ENCODE measurements around the gene NTRK2.

DNA sequence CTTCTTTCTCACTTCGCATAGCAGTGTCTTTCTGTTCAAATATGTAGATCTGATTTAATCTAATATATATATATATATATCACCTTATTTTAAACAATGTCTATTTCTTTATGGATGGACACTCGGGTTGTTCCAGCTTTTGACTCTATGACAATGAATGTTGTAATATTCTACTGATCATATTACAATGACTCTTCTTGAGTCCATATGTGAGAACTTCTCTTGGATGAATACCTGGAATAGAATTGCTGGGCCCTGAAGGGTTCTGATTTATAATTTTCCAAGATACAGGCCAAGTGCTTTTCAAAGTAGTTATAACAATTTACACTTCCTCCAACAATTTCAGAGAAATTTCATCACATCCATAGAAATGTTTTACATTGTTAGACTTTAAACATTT, 28.8 kb downstream of the NTRK2 start:
- TF ChIP-seq CTCF (IDR thresholded peaks at IDR 0.05) (no peak), POLR2A (IDR thresholded peaks at IDR 0.05) (no peak), POLR2AphosphoS5 (IDR thresholded peaks at IDR 0.05; ENCODE audit: insufficient read depth in 1 of 2, low read depth in 1 of 2) (no peak)

All from vagina (tissue), 2 donors.